ENCODE data around the gene APIP.

The APIP gene

GRCh38 chr11:34840736-34841386 lies 75.3 kb downstream of the APIP start:
- no peak for DNase-seq (ENCODE audit: low read depth)

GRCh38 chr11:34839969-34840368 lies 76.2 kb downstream of the APIP start:
- no peak for DNase-seq (ENCODE audit: low read depth)

GRCh38 chr11:34836958-34837856 lies 79.0 kb downstream of the APIP start:
- DNase-seq (ENCODE audit: low read depth), result no peak

GRCh38 chr11:34833602-34834001 lies 82.6 kb downstream of the APIP start:
- DNase-seq (ENCODE audit: low read depth), result no peak
